Astrocyte of the cerebellum (primary cell): ENCODE measurements around the gene CRMP1.

Experiments
- DNase-seq: peaks from one replicate; pipeline ENCODE4 v3.0.0-alpha.2; 2011; ENCODE audit warnings: low read depth
- H3K4me3 ChIP-seq: 2 replicates; pipeline ENCODE4 v1.5.1; 2011; ENCODE audit warnings: mild to moderate bottlenecking, low read depth, low read length, moderate library complexity
- in situ Hi-C: cut with HindIII; loops from 2 replicates; pipeline ENCODE4 v1.10.0; 2017; ENCODE audit warnings: low sequenced_read_pairs
- TF ChIP-seq, protein P1 (sequence below): IDR thresholded peaks from 2 replicates; pipeline ENCODE4 v1.5.1; 2012; ENCODE audit warnings: low read length, low read depth, moderate library complexity, mild to moderate bottlenecking; ENCODE audit errors: missing control alignments

Gene CRMP1

DNA sequence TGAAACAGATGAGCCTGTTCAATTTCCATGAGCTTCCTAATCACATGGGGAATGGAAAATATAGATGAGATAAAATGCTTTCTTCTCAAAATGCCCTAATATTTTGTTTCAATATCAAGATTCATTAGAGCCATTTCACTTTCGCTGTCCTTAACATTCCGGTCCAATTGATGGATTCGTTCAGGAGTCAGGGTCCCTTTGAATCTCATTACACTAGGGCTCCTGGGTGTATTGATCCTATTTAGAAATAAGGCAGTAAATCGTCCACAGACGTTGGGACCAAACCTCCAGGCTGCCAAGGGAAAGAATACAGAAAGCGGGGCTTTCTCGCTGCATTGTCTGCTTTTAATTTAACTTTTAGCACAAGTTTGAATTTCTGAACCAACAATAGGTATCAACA lies 20.6 kb upstream of the CRMP1 start:
- no peak for DNase-seq
- in situ Hi-C loops, result no loop called here
- TF ChIP-seq, protein P1, sequence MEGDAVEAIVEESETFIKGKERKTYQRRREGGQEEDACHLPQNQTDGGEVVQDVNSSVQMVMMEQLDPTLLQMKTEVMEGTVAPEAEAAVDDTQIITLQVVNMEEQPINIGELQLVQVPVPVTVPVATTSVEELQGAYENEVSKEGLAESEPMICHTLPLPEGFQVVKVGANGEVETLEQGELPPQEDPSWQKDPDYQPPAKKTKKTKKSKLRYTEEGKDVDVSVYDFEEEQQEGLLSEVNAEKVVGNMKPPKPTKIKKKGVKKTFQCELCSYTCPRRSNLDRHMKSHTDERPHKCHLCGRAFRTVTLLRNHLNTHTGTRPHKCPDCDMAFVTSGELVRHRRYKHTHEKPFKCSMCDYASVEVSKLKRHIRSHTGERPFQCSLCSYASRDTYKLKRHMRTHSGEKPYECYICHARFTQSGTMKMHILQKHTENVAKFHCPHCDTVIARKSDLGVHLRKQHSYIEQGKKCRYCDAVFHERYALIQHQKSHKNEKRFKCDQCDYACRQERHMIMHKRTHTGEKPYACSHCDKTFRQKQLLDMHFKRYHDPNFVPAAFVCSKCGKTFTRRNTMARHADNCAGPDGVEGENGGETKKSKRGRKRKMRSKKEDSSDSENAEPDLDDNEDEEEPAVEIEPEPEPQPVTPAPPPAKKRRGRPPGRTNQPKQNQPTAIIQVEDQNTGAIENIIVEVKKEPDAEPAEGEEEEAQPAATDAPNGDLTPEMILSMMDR, result no peak
- no peak overlapping the region for H3K4me3 ChIP-seq

DNA sequence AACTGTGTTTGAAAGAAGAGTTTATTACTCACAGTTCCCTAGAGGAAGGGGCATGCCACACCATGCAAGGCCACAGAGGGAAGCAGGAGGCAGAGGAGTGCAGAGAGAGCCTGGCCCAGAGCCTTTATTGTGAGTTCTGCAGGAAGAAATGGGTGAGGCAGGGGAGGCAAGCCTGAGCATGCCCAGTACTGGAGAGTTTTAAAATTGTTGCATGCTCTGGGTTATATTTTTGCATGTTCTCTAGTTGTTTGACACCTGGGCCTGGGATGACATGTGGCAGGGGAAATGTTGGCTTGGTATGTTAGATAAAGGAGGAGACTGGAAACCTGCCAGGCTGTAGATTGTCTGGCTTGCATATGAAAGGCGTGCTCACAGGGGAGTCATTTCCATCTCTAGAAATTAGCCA lies 19.7 kb upstream of the CRMP1 start:
- in situ Hi-C loops, result no loop called here
- TF ChIP-seq, protein P1, result no peak
- no peak for DNase-seq
- no peak overlapping the region for H3K4me3 ChIP-seq

DNA sequence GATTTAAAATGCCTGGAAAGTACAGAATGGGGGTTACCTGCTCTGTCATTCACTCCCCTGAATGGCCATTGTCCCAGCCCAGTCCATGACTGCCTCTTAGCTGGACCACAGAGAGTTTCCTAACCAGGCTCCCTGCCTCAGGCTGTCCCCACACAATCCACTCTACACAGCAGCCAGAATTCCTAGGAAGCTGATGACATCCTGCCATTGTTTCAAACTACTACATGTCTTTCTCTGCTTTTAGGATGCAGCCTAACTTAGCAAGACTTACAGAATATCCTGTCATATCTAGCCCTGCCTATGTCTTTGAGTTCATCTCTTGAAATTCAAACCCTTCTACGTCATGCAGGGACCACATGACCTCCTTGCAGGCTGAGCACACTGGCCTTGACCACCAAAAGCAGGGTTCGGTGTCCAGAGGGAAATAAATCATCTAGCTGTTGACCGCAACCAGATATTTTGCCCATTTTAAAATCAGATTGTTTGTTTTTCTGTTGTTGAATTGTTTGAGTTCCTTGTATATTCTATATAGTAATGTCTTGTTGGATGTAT lies 16.1 kb upstream of the CRMP1 start:
- DNase-seq, result no peak
- H3K4me3 ChIP-seq, result no peak overlapping the region
- TF ChIP-seq, protein P1, result no peak
- in situ Hi-C loops, result no loop called here

DNA sequence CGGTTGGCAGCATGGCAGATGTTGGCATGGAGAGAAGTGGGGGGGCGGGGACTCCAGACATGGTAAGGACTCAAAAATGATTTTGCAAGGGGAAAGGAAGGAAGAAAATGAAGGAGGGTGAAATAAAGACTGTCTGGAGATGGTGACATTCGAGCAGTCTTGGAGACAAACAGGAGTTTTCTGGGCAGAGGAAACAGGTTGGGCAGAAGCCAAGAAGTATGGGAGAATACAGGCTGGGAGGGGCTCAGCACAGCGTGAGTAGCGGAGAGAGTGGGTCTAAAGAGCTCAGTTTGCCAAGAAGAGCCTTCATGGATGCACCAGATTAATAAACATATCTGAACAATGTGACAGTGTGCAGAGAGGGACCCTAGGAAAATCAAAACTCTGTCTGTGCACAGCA lies 13.3 kb upstream of the CRMP1 start:
- TF ChIP-seq, protein P1, result no peak
- in situ Hi-C loops, result no loop called here
- H3K4me3 ChIP-seq, result no peak overlapping the region
- DNase-seq, result no peak

DNA sequence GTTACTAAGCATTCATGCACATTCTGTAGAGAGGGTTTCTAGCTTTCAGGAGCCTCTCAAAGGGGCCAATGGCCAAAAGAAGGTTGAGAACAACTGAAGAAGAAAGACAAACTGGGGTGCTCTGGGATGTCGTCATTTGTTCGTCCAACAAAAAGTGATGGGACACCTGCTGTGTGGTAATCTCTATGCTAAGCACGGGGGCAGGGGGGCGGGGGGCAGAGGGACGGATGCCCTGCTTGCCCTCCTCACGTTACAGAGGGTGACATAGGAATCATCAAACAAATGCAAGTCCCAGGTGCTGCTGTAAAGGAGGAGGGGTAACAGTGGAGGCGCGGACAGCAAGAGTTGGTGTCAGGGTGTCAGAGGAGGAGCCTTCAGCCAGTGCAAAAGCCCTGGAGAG lies 12.8 kb upstream of the CRMP1 start:
- DNase-seq, result no peak

DNA sequence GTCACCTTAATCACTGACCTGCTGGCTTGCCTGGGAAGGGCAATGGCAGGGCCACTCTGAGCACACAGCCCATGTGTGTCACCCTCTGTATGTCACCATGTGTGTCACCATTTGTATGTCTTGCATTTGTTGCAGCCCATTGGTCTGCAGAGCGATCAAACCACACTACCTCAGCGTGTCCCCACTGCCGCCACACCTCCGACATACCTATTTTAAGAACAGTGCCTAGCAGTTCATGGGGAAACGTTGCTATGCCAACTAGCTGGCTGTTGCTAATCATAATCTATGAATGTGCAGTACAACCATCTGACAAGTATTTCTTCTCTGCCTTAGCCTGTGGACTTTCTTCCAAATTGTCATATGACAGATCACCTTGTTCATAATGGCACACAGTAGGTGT lies 8.0 kb upstream of the CRMP1 start:
- TF ChIP-seq, protein P1, result no peak
- in situ Hi-C loops, result no loop called here
- no peak for DNase-seq
- H3K4me3 ChIP-seq, result no peak overlapping the region

More for the DNA sequence above, 12.8 kb upstream of the CRMP1 start:
- in situ Hi-C loops, result no loop called here
- H3K4me3 ChIP-seq, result no peak overlapping the region
- TF ChIP-seq, protein P1, result no peak
